ENCODE measurements around the gene CFAP100. TPM values are rescaled to one million over a fixed set of nuclear protein-coding genes. Genes with fewer than 3 reads are reported as not detected.

CFAP100 gene
- total and polyA plus RNA-seq, 9 of the 15 experiments (the other 6 are each of a cell fraction or from before 2014, with no cell fraction given): not detected

DNA sequence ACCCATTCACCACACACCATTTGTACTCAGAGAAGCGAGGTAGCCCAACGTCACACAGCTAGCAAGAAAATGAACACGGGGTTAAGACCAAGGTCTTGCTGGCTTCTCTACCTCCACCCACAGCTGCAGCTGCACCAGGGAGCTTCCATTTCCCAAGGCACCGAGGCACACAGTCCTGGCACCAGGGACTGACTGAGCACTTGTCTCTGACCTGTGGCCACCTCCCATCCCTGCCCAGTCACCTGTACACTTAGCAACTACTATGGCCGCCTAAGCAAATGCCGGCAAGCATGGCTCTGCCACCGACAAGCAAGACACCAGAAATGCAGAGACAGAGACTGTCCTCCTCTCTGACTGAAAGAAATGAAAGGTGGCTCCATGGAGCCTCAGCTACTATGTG is 65.7 kb downstream of the CFAP100 start:
- no TSS peak for BruUV-seq (replicated peaks)
- TF ChIP-seq SMAD1 (IDR thresholded peaks at IDR 0.05; ENCODE audit: low read depth, low read length, partially characterized antibody) (no peak), EZH2 (IDR thresholded peaks at IDR 0.05; ENCODE audit: borderline replicate concordance, low read depth, low read length) (no peak), ARID3B (CRISPR knock-in tag; IDR thresholded peaks at IDR 0.05; ENCODE audit: borderline replicate concordance) (no peak), TSC22D4 (tag; IDR thresholded peaks at IDR 0.05) (no peak), TEAD1 (CRISPR knock-in tag; IDR thresholded peaks at IDR 0.05) (no peak), ATF7 (IDR thresholded peaks at IDR 0.05) (no peak), ARID1B (IDR thresholded peaks at IDR 0.05) (no peak), ZNF347 (CRISPR knock-in tag; IDR thresholded peaks at IDR 0.05; ENCODE audit: low read depth) (no peak), HNRNPL (IDR thresholded peaks at IDR 0.05; ENCODE audit: low read depth, low read length) (no peak), ZBTB7A (IDR thresholded peaks at IDR 0.05; ENCODE audit: borderline replicate concordance, control insufficient read depth, low read depth, low read length) (no peak), EWSR1 (IDR thresholded peaks at IDR 0.05; ENCODE audit: borderline replicate concordance, low read depth, partially characterized antibody) (no peak), SRF (CRISPR knock-in tag; IDR thresholded peaks at IDR 0.05) (no peak), PRMT5 (CRISPR knock-in tag; IDR thresholded peaks at IDR 0.05) (no peak), HNRNPLL (IDR thresholded peaks at IDR 0.05; ENCODE audit: low read depth, low read length, poor library complexity, severe bottlenecking) (no peak), MCM2 (IDR thresholded peaks at IDR 0.05; ENCODE audit: low read depth) (no peak), ZNF511 (CRISPR knock-in tag; IDR thresholded peaks at IDR 0.05) (no peak), TEAD4 (IDR thresholded peaks at IDR 0.05; ENCODE audit: low read length) (no peak), TEAD4 (CRISPR knock-in tag; IDR thresholded peaks at IDR 0.05; ENCODE audit: borderline replicate concordance) (no peak)
- TF ChIP-seq, protein P1, sequence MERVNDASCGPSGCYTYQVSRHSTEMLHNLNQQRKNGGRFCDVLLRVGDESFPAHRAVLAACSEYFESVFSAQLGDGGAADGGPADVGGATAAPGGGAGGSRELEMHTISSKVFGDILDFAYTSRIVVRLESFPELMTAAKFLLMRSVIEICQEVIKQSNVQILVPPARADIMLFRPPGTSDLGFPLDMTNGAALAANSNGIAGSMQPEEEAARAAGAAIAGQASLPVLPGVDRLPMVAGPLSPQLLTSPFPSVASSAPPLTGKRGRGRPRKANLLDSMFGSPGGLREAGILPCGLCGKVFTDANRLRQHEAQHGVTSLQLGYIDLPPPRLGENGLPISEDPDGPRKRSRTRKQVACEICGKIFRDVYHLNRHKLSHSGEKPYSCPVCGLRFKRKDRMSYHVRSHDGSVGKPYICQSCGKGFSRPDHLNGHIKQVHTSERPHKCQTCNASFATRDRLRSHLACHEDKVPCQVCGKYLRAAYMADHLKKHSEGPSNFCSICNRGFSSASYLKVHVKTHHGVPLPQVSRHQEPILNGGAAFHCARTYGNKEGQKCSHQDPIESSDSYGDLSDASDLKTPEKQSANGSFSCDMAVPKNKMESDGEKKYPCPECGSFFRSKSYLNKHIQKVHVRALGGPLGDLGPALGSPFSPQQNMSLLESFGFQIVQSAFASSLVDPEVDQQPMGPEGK (CRISPR knock-in tag; IDR thresholded peaks at IDR 0.05; ENCODE audit: borderline replicate concordance): no peak
- in situ Hi-C loops (cut with MboI) (no loop called here), intact Hi-C loops (cut with micrococcal nuclease) (no loop called here)
- FAIRE-seq (no peak), DNase-seq (ENCODE audit: extremely low read depth in 1 of 4, low spot score in 3 of 4) (no peak), ATAC-seq (no peak)
- H3K79me2 ChIP-seq (ENCODE audit: control insufficient read depth, insufficient read depth, low read length): no peaks in the 10 kb centered on the region; the same call in 2 of the 3 replicates
- no peaks in the 10 kb centered on the region for H3K9me1 ChIP-seq (ENCODE audit: control insufficient read depth, insufficient read depth, low read length)
- no peak overlapping the region for H3K4me2 ChIP-seq (ENCODE audit: insufficient read depth, low read length)
- no peaks in the 10 kb centered on the region for H3K27me3 ChIP-seq (ENCODE audit: control insufficient read depth in 2 of 2, insufficient read depth in 2 of 2, low read length in 2 of 2)
- CTCF ChIA-PET (ENCODE audit: low intra/inter-chr PET ratio): no interaction called here
- H2AFZ ChIP-seq (ENCODE audit: low read depth, low read length): no peak overlapping the region
- no peaks in the 10 kb centered on the region for H3K9me3 ChIP-seq (replicated peaks; ENCODE audit: control insufficient read depth, insufficient read depth, low read depth, low read length)
- no peaks in the 10 kb centered on the region for H4K20me1 ChIP-seq (replicated peaks; ENCODE audit: control insufficient read depth, insufficient read depth, low read length)
- WGBS (ENCODE audit: insufficient coverage, low coverage, missing lambda C conversion rate): 81% methylated on average over 6 of the region's 7 CpGs
- H3K36me3 ChIP-seq (ENCODE audit: control insufficient read depth, insufficient read depth, low read length): peaks cover 81% of the 10 kb centered on the region
- POLR2A ChIA-PET: interaction anchor here (0.6 to 1.1 kb wide), 3 partner anchors 13 to 269 kb away, joined by 3 read pairs; no protein-coding TSS in a partner anchor
- H3K4me3 ChIP-seq: no peak overlapping the region
- H3K4me1 ChIP-seq (replicated peaks in 1 of 2; ENCODE audit: control insufficient read depth in 2 of 2, insufficient read depth in 2 of 2, low read length in 2 of 2): no peaks in the 10 kb centered on the region
- no peak overlapping the region for H3K27ac ChIP-seq (ENCODE audit: extremely low read depth, low read depth, low read length)
- H3K9ac ChIP-seq (ENCODE audit: insufficient read depth in 1 of 2, low read depth in 2 of 2, low read length in 2 of 2): no peak overlapping the region

All from K562 (cell line).